ENCODE data around the gene CD2BP2.

GRCh38 chr16:30354423-30355143 is 525 bp downstream of the CD2BP2 start:
- TF ChIP-seq CTCF (IDR thresholded peaks at IDR 0.05) = no peak
- no peak for TF ChIP-seq POLR2A (IDR thresholded peaks at IDR 0.05)

Measured in thyroid gland (tissue), 4 donors.